Endothelial cell (in vitro differentiated cells): ENCODE measurements around the gene NES. TPM values are rescaled to one million over a fixed set of nuclear protein-coding genes. Genes with fewer than 3 reads are reported as not detected.

ENCODE experiments used
- DNase-seq: peaks from one replicate; pipeline ENCODE4 v3.0.0; 2021; ENCODE audit warnings: low spot score
- H3K27ac Mint-ChIP-seq: one replicate; pipeline ENCODE4 v1.8.0; 2021; ENCODE audit warnings: mixed read lengths, inconsistent platforms; ENCODE audit not compliant: unreplicated experiment
- H3K27me3 Mint-ChIP-seq: one replicate; pipeline ENCODE4 v1.8.0; 2021; ENCODE audit warnings: mild to moderate bottlenecking, moderate library complexity, mixed read lengths, inconsistent platforms; ENCODE audit not compliant: unreplicated experiment
- H3K36me3 Mint-ChIP-seq: one replicate; pipeline ENCODE4 v1.8.0; 2021; ENCODE audit warnings: mild to moderate bottlenecking, low read depth, mixed read lengths, inconsistent platforms; ENCODE audit not compliant: unreplicated experiment
- H3K4me1 Mint-ChIP-seq: one replicate; pipeline ENCODE4 v1.8.0; 2021; ENCODE audit warnings: mild to moderate bottlenecking, mixed read lengths, inconsistent platforms; ENCODE audit not compliant: unreplicated experiment
- H3K4me3 Mint-ChIP-seq: one replicate; pipeline ENCODE4 v1.8.0; 2021; ENCODE audit warnings: mild to moderate bottlenecking, mixed read lengths, inconsistent platforms; ENCODE audit not compliant: unreplicated experiment
- H3K9me3 Mint-ChIP-seq: one replicate; pipeline ENCODE4 v1.8.0; 2021; ENCODE audit warnings: mixed read lengths, inconsistent platforms; ENCODE audit not compliant: unreplicated experiment
- CTCF ChIP-seq: fragments of 200-600 bp; sonication (generic); IDR thresholded peaks from one replicate; pipeline ENCODE4 v1.5.0; 2021; ENCODE audit warnings: antibody characterized with exemption; ENCODE audit not compliant: unreplicated experiment
- total RNA-seq: library from RNA; stranded (reverse); fragmentation: NEBNext Ultra II Directional; extraction: Animal tissue kit (Norgen Biotek cat#: 25700); gene quantifications from one replicate; pipeline ENCODE4 v1.2.1, GENCODE V29; 2021; ENCODE audit not compliant: unreplicated experiment

The NES gene
- total RNA-seq, 1 donor from 2014 or later, result 111 TPM

- no peak overlapping the region for H3K27ac Mint-ChIP-seq
- DNase-seq, result no peak
- H3K4me3 Mint-ChIP-seq, result no peak overlapping the region
- H3K36me3 Mint-ChIP-seq, result peaks cover 11% of the 10 kb centered on the region
- no peak for TF ChIP-seq CTCF
- no peaks in the 10 kb centered on the region for H3K9me3 Mint-ChIP-seq
- peaks cover 15% of the 10 kb centered on the region for H3K27me3 Mint-ChIP-seq
- H3K4me1 Mint-ChIP-seq, result peaks cover 18% of the 10 kb centered on the region
Observed at GRCh38 chr1:156697481-156697880, 20.3 kb upstream of the NES start.

DNA sequence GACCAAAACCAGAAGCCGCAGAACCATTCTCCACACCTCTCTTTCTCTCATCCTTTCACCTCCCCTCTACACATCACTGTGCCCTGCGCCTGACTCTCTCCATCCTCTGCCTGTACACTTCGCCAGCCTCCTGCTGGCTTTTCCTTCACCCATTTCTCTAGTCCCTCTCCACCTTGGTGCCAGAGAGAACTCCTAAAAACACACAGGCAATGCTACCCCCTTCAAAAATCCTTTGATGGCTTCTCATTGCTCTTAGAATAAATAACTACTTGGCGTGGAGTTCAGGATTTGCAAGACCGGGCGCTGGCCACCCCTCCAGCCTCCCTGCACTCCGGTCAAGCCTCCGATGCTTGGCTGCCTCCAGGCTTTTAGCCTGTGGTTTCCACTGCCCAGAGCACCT lies 19.5 kb upstream of the NES start:
- Mint-ChIP-seq H3K4me1 (peaks cover 25% of the 10 kb centered on the region), H3K27ac (no peak overlapping the region), H3K4me3 (no peak overlapping the region)

DNA sequence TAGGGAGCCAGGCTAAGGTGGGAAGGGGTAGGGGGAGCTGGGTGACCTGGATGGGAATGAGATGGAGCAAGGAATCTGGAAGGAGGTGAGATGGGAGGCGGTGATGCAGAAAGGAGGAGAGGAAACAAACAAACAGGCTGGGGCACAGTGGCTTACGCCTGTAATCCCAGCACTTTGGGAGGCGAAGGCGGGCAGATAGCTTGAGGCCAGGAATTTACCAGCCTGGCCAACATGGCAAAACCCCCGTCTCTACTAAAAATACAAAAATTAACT lies 17.4 kb upstream of the NES start:
- Mint-ChIP-seq H3K27me3 (peaks cover 18% of the 10 kb centered on the region), H3K4me3 (no peak overlapping the region), H3K27ac (peak overlapping the region; percentile 57), H3K36me3 (peaks cover 16% of the 10 kb centered on the region), H3K9me3 (no peaks in the 10 kb centered on the region), H3K4me1 (peaks cover 34% of the 10 kb centered on the region)
- TF ChIP-seq CTCF, result no peak
- no peak for DNase-seq

More for the DNA sequence above, 19.5 kb upstream of the NES start:
- Mint-ChIP-seq H3K27me3 (peaks cover 12% of the 10 kb centered on the region), H3K36me3 (peaks cover 15% of the 10 kb centered on the region), H3K9me3 (no peaks in the 10 kb centered on the region)
- DNase-seq, result no peak
- TF ChIP-seq CTCF, result no peak

GRCh38 chr1:156693848-156694689 lies 16.9 kb upstream of the NES start:
- DNase-seq, result peak; percentile 40
- Mint-ChIP-seq H3K9me3 (no peaks in the 10 kb centered on the region), H3K27me3 (peaks cover 20% of the 10 kb centered on the region), H3K4me3 (no peak overlapping the region), H3K4me1 (peaks cover 37% of the 10 kb centered on the region), H3K36me3 (peaks cover 13% of the 10 kb centered on the region), H3K27ac (peak overlapping the region; percentile 57)
- no peak for TF ChIP-seq CTCF
